ENCODE results near the gene SGPL1. TPM values are rescaled to one million over a fixed set of nuclear protein-coding genes. Genes with fewer than 3 reads are reported as not detected.

SGPL1 gene
- polyA plus RNA-seq, 1 donor = 49.0 TPM

- no peak for DNase-seq
- Histone ChIP-seq H3K4me1 (ENCODE audit: control insufficient read depth, insufficient read depth, low read length) (no peaks in the 10 kb centered on the region), H3K36me3 (ENCODE audit: control insufficient read depth, insufficient read depth, low read length) (no peaks in the 10 kb centered on the region), H3K4me3 (ENCODE audit: low read length) (no peak overlapping the region), H3K9me3 (ENCODE audit: control insufficient read depth, low read depth, low read length) (no peaks in the 10 kb centered on the region), H3K27ac (ENCODE audit: low read length) (no peak overlapping the region), H3K27me3 (ENCODE audit: control insufficient read depth, insufficient read depth, low read length) (peaks cover 5% of the 10 kb centered on the region)
- WGBS (ENCODE audit: insufficient coverage, low lambda C conversion rate) = no CpG with 5 or more reads among the region's 1 CpG
Observed at GRCh38 chr10:70795613-70796012, 20.1 kb upstream of the SGPL1 start.

GRCh38 chr10:70797840-70798239 is 17.9 kb upstream of the SGPL1 start:
- WGBS (ENCODE audit: insufficient coverage, low lambda C conversion rate) = no CpG with 5 or more reads among the region's 7 CpGs
- no peak for DNase-seq
- Histone ChIP-seq H3K27me3 (ENCODE audit: control insufficient read depth, insufficient read depth, low read length) (peaks cover 5% of the 10 kb centered on the region), H3K27ac (ENCODE audit: low read length) (no peak overlapping the region), H3K4me1 (ENCODE audit: control insufficient read depth, insufficient read depth, low read length) (no peaks in the 10 kb centered on the region), H3K9me3 (ENCODE audit: control insufficient read depth, low read depth, low read length) (no peaks in the 10 kb centered on the region), H3K4me3 (ENCODE audit: low read length) (no peak overlapping the region), H3K36me3 (ENCODE audit: control insufficient read depth, insufficient read depth, low read length) (no peaks in the 10 kb centered on the region)

GRCh38 chr10:70799124-70799523 is 16.6 kb upstream of the SGPL1 start:
- no CpG with 5 or more reads among the region's 5 CpGs for WGBS (ENCODE audit: insufficient coverage, low lambda C conversion rate)
- Histone ChIP-seq H3K36me3 (ENCODE audit: control insufficient read depth, insufficient read depth, low read length) (no peaks in the 10 kb centered on the region), H3K27me3 (ENCODE audit: control insufficient read depth, insufficient read depth, low read length) (peaks cover 5% of the 10 kb centered on the region), H3K9me3 (ENCODE audit: control insufficient read depth, low read depth, low read length) (no peaks in the 10 kb centered on the region), H3K4me3 (ENCODE audit: low read length) (no peak overlapping the region), H3K4me1 (ENCODE audit: control insufficient read depth, insufficient read depth, low read length) (no peaks in the 10 kb centered on the region), H3K27ac (ENCODE audit: low read length) (no peak overlapping the region)
- no peak for DNase-seq

GRCh38 chr10:70801854-70802253 is 13.9 kb upstream of the SGPL1 start:
- H3K27me3 ChIP-seq (ENCODE audit: control insufficient read depth, insufficient read depth, low read length) = peaks cover 5% of the 10 kb centered on the region
- no CpG with 5 or more reads among the region's 1 CpG for WGBS (ENCODE audit: insufficient coverage, low lambda C conversion rate)
- no peak overlapping the region for H3K4me3 ChIP-seq (ENCODE audit: low read length)
- no peaks in the 10 kb centered on the region for H3K9me3 ChIP-seq (ENCODE audit: control insufficient read depth, low read depth, low read length)
- no peaks in the 10 kb centered on the region for H3K36me3 ChIP-seq (ENCODE audit: control insufficient read depth, insufficient read depth, low read length)
- no peak for DNase-seq
- no peaks in the 10 kb centered on the region for H3K4me1 ChIP-seq (ENCODE audit: control insufficient read depth, insufficient read depth, low read length)
- no peak overlapping the region for H3K27ac ChIP-seq (ENCODE audit: low read length)

- Histone ChIP-seq H3K27me3 (ENCODE audit: control insufficient read depth, insufficient read depth, low read length) (no peaks in the 10 kb centered on the region), H3K4me1 (ENCODE audit: control insufficient read depth, insufficient read depth, low read length) (no peaks in the 10 kb centered on the region), H3K27ac (ENCODE audit: low read length) (no peak overlapping the region), H3K4me3 (ENCODE audit: low read length) (no peak overlapping the region), H3K36me3 (ENCODE audit: control insufficient read depth, insufficient read depth, low read length) (no peaks in the 10 kb centered on the region), H3K9me3 (ENCODE audit: control insufficient read depth, low read depth, low read length) (no peaks in the 10 kb centered on the region)
- WGBS (ENCODE audit: insufficient coverage, low lambda C conversion rate) = no CpG with 5 or more reads among the region's 2 CpGs
- DNase-seq = no peak
Observed at GRCh38 chr10:70803775-70804420, 11.8 kb upstream of the SGPL1 start.

GRCh38 chr10:70804421-70804808 is 11.3 kb upstream of the SGPL1 start:
- no peaks in the 10 kb centered on the region for H3K9me3 ChIP-seq (ENCODE audit: control insufficient read depth, low read depth, low read length)
- no CpG with 5 or more reads among the region's 2 CpGs for WGBS (ENCODE audit: insufficient coverage, low lambda C conversion rate)
- no peaks in the 10 kb centered on the region for H3K27me3 ChIP-seq (ENCODE audit: control insufficient read depth, insufficient read depth, low read length)
- no peak overlapping the region for H3K27ac ChIP-seq (ENCODE audit: low read length)
- H3K4me1 ChIP-seq (ENCODE audit: control insufficient read depth, insufficient read depth, low read length) = no peaks in the 10 kb centered on the region
- H3K36me3 ChIP-seq (ENCODE audit: control insufficient read depth, insufficient read depth, low read length) = no peaks in the 10 kb centered on the region
- no peak overlapping the region for H3K4me3 ChIP-seq (ENCODE audit: low read length)
- no peak for DNase-seq

GRCh38 chr10:70805619-70806215 is 10.0 kb upstream of the SGPL1 start:
- no peaks in the 10 kb centered on the region for H3K27me3 ChIP-seq (ENCODE audit: control insufficient read depth, insufficient read depth, low read length)
- H3K4me1 ChIP-seq (ENCODE audit: control insufficient read depth, insufficient read depth, low read length) = no peaks in the 10 kb centered on the region
- no CpG with 5 or more reads among the region's 3 CpGs for WGBS (ENCODE audit: insufficient coverage, low lambda C conversion rate)
- no peaks in the 10 kb centered on the region for H3K36me3 ChIP-seq (ENCODE audit: control insufficient read depth, insufficient read depth, low read length)
- H3K9me3 ChIP-seq (ENCODE audit: control insufficient read depth, low read depth, low read length) = no peaks in the 10 kb centered on the region
- H3K4me3 ChIP-seq (ENCODE audit: low read length) = no peak overlapping the region
- H3K27ac ChIP-seq (ENCODE audit: low read length) = no peak overlapping the region
- DNase-seq = no peak

- no CpG with 5 or more reads among the region's 1 CpG for WGBS (ENCODE audit: insufficient coverage, low lambda C conversion rate)
- no peaks in the 10 kb centered on the region for H3K4me1 ChIP-seq (ENCODE audit: control insufficient read depth, insufficient read depth, low read length)
- no peaks in the 10 kb centered on the region for H3K36me3 ChIP-seq (ENCODE audit: control insufficient read depth, insufficient read depth, low read length)
- DNase-seq = no peak
- H3K4me3 ChIP-seq (ENCODE audit: low read length) = no peak overlapping the region
- H3K9me3 ChIP-seq (ENCODE audit: control insufficient read depth, low read depth, low read length) = no peaks in the 10 kb centered on the region
- no peak overlapping the region for H3K27ac ChIP-seq (ENCODE audit: low read length)
- no peaks in the 10 kb centered on the region for H3K27me3 ChIP-seq (ENCODE audit: control insufficient read depth, insufficient read depth, low read length)
Observed at GRCh38 chr10:70806841-70807240, 8.9 kb upstream of the SGPL1 start.

- no peaks in the 10 kb centered on the region for H3K36me3 ChIP-seq (ENCODE audit: control insufficient read depth, insufficient read depth, low read length)
- H3K27ac ChIP-seq (ENCODE audit: low read length) = no peak overlapping the region
- 100% methylated on average over 1 of the region's 3 CpGs for WGBS (ENCODE audit: insufficient coverage, low lambda C conversion rate)
- no peak overlapping the region for H3K4me3 ChIP-seq (ENCODE audit: low read length)
- no peak for DNase-seq
- no peaks in the 10 kb centered on the region for H3K9me3 ChIP-seq (ENCODE audit: control insufficient read depth, low read depth, low read length)
- H3K4me1 ChIP-seq (ENCODE audit: control insufficient read depth, insufficient read depth, low read length) = no peaks in the 10 kb centered on the region
- H3K27me3 ChIP-seq (ENCODE audit: control insufficient read depth, insufficient read depth, low read length) = no peaks in the 10 kb centered on the region
Observed at GRCh38 chr10:70807556-70807955, 8.2 kb upstream of the SGPL1 start.

- H3K4me3 ChIP-seq (ENCODE audit: low read length) = no peak overlapping the region
- no peak for DNase-seq
- H3K4me1 ChIP-seq (ENCODE audit: control insufficient read depth, insufficient read depth, low read length) = no peaks in the 10 kb centered on the region
- no peak overlapping the region for H3K27ac ChIP-seq (ENCODE audit: low read length)
- no peaks in the 10 kb centered on the region for H3K9me3 ChIP-seq (ENCODE audit: control insufficient read depth, low read depth, low read length)
- H3K36me3 ChIP-seq (ENCODE audit: control insufficient read depth, insufficient read depth, low read length) = no peaks in the 10 kb centered on the region
- no peaks in the 10 kb centered on the region for H3K27me3 ChIP-seq (ENCODE audit: control insufficient read depth, insufficient read depth, low read length)
- WGBS (ENCODE audit: insufficient coverage, low lambda C conversion rate) = 80% methylated on average over 2 of the region's 6 CpGs
Observed at GRCh38 chr10:70809011-70809611, 6.6 kb upstream of the SGPL1 start.

GRCh38 chr10:70809726-70810125 is 6.0 kb upstream of the SGPL1 start:
- no peaks in the 10 kb centered on the region for H3K9me3 ChIP-seq (ENCODE audit: control insufficient read depth, low read depth, low read length)
- no peaks in the 10 kb centered on the region for H3K4me1 ChIP-seq (ENCODE audit: control insufficient read depth, insufficient read depth, low read length)
- WGBS (ENCODE audit: insufficient coverage, low lambda C conversion rate) = no CpG with 5 or more reads among the region's 2 CpGs
- no peak for DNase-seq
- no peaks in the 10 kb centered on the region for H3K27me3 ChIP-seq (ENCODE audit: control insufficient read depth, insufficient read depth, low read length)
- H3K27ac ChIP-seq (ENCODE audit: low read length) = no peak overlapping the region
- no peak overlapping the region for H3K4me3 ChIP-seq (ENCODE audit: low read length)
- H3K36me3 ChIP-seq (ENCODE audit: control insufficient read depth, insufficient read depth, low read length) = no peaks in the 10 kb centered on the region
